Neural cell (in vitro differentiated cells): ENCODE measurements around the gene WRAP73.

ENCODE experiments used
- EP300 ChIP-seq: fragments of 450-650 bp; conservative IDR thresholded peaks from 2 replicates; pipeline ENCODE4 v1.6.1; 2014; ENCODE audit warnings: antibody characterized with exemption, mild to moderate bottlenecking, moderate library complexity; ENCODE audit not compliant: poor library complexity, severe bottlenecking
- EZH2 ChIP-seq: fragments of 200-600, 300-800 bp; shearing (Covaris generic), sonication (generic); IDR thresholded peaks from 2 replicates; pipeline ENCODE4 v1.6.1; 2014; ENCODE audit warnings: antibody characterized with exemption, low read length, borderline replicate concordance, mild to moderate bottlenecking; ENCODE audit not compliant: insufficient read depth, poor library complexity, severe bottlenecking
- RAD21 ChIP-seq: fragments of 450-650 bp; conservative IDR thresholded peaks from 2 replicates; pipeline ENCODE4 v1.6.1; 2014; ENCODE audit warnings: antibody characterized with exemption, mild to moderate bottlenecking, moderate library complexity
- TF ChIP-seq, protein P1 (sequence below): fragments of 450-650 bp; IDR thresholded peaks from 2 replicates; pipeline ENCODE4 v1.5.1; 2014; ENCODE audit warnings: antibody characterized with exemption, mild to moderate bottlenecking, moderate library complexity; ENCODE audit not compliant: poor library complexity, severe bottlenecking

- no peak for TF ChIP-seq RAD21
- TF ChIP-seq EZH2: no peak
- TF ChIP-seq, protein P1, sequence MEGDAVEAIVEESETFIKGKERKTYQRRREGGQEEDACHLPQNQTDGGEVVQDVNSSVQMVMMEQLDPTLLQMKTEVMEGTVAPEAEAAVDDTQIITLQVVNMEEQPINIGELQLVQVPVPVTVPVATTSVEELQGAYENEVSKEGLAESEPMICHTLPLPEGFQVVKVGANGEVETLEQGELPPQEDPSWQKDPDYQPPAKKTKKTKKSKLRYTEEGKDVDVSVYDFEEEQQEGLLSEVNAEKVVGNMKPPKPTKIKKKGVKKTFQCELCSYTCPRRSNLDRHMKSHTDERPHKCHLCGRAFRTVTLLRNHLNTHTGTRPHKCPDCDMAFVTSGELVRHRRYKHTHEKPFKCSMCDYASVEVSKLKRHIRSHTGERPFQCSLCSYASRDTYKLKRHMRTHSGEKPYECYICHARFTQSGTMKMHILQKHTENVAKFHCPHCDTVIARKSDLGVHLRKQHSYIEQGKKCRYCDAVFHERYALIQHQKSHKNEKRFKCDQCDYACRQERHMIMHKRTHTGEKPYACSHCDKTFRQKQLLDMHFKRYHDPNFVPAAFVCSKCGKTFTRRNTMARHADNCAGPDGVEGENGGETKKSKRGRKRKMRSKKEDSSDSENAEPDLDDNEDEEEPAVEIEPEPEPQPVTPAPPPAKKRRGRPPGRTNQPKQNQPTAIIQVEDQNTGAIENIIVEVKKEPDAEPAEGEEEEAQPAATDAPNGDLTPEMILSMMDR: no peak
- no peak for TF ChIP-seq EP300
Measured at GRCh38 chr1:3679098-3679555, 29.2 kb upstream of the WRAP73 start.
